WTC11 (cell line): ENCODE measurements around the gene PTPRT. TPM values are rescaled to one million over a fixed set of nuclear protein-coding genes. Genes with fewer than 3 reads are reported as not detected.

Source experiments
- ATAC-seq: fragments of 200-7000 bp; cut with Tn5 transposase; 2 replicates; pipeline ENCODE4 v1.10.0; 2021; ENCODE audit warnings: mild to moderate bottlenecking, moderate library complexity
- CTCF ChIA-PET: fragments of 300-600 bp; sonication (Branson Sonifier 250); formaldehyde crosslinking; loops from one replicate; lab custom pipeline; 2021; ENCODE audit warnings: antibody characterized with exemption; lab: Charles Lee
- POLR2A ChIA-PET: fragments of 350-600 bp; sonication (Branson Sonifier 250); formaldehyde crosslinking; loops from one replicate; lab custom pipeline; 2021; ENCODE audit warnings: antibody characterized with exemption; lab: Charles Lee
- DNase-seq: peaks from one replicate; pipeline ENCODE4 v3.0.0; 2021; ENCODE audit warnings: low spot score
- H3K27ac Mint-ChIP-seq: 2 replicates; pipeline ENCODE4 v1.8.0; 2021; ENCODE audit warnings: mixed read lengths
- H3K27me3 Mint-ChIP-seq: 2 replicates; pipeline ENCODE4 v1.8.0; 2021; ENCODE audit warnings: low read depth, mild to moderate bottlenecking, moderate library complexity, mixed read lengths
- H3K36me3 Mint-ChIP-seq: 2 replicates; pipeline ENCODE4 v1.8.0; 2021; ENCODE audit warnings: mixed read lengths
- H3K4me1 Mint-ChIP-seq: 2 replicates; pipeline ENCODE4 v1.8.0; 2022; ENCODE audit warnings: mixed read lengths
- H3K4me3 Mint-ChIP-seq: 2 replicates; pipeline ENCODE4 v1.8.0; 2021; ENCODE audit warnings: mild to moderate bottlenecking, moderate library complexity, mixed read lengths
- H3K9me3 Mint-ChIP-seq: 2 replicates; pipeline ENCODE4 v1.8.0; 2021; ENCODE audit warnings: mixed read lengths
- CBFB ChIP-seq: sonication (generic); formaldehyde crosslinking; IDR thresholded peaks from 2 replicates; pipeline ENCODE4 v1.8.1; 2022; ENCODE audit warnings: mild to moderate bottlenecking, low read depth, missing genetic modification reagents
- ETV6 ChIP-seq: sonication (generic); formaldehyde crosslinking; IDR thresholded peaks from 2 replicates; pipeline ENCODE4 v1.8.1; 2022; ENCODE audit warnings: mild to moderate bottlenecking, missing genetic modification reagents
- IRF2 ChIP-seq: sonication (generic); formaldehyde crosslinking; IDR thresholded peaks from 2 replicates; pipeline ENCODE4 v1.8.0; 2022; ENCODE audit warnings: low read depth, missing genetic modification reagents, borderline replicate concordance
- KAT7 ChIP-seq: sonication (generic); formaldehyde crosslinking; IDR thresholded peaks from 2 replicates; pipeline ENCODE4 v1.8.1; 2023; ENCODE audit warnings: missing genetic modification reagents, mild to moderate bottlenecking, borderline replicate concordance
- NFATC4 ChIP-seq: fragments of 250-450 bp; sonication (Bioruptor Pico); IDR thresholded peaks from 2 replicates; pipeline ENCODE4 v1.9.0; 2021; ENCODE audit warnings: mild to moderate bottlenecking
- SP1 ChIP-seq: sonication (generic); formaldehyde crosslinking; conservative IDR thresholded peaks from 2 replicates; pipeline ENCODE4 v1.8.1; 2022; ENCODE audit warnings: missing genetic modification reagents
- TEAD1 ChIP-seq: sonication (generic); formaldehyde crosslinking; IDR thresholded peaks from 2 replicates; pipeline ENCODE4 v1.8.0; 2022; ENCODE audit warnings: mild to moderate bottlenecking, missing genetic modification reagents
- ZBTB21 ChIP-seq: sonication (generic); formaldehyde crosslinking; IDR thresholded peaks from 2 replicates; pipeline ENCODE4 v1.8.1; 2023; ENCODE audit warnings: mild to moderate bottlenecking, missing genetic modification reagents, borderline replicate concordance
- ZNF232 ChIP-seq: sonication (generic); formaldehyde crosslinking; IDR thresholded peaks from 2 replicates; pipeline ENCODE4 v1.8.0; 2022; ENCODE audit warnings: mild to moderate bottlenecking, missing genetic modification reagents
- ZNF396 ChIP-seq: fragments of 250-450 bp; sonication (Bioruptor Pico); IDR thresholded peaks from 2 replicates; pipeline ENCODE4 v1.8.0; 2021; ENCODE audit warnings: mild to moderate bottlenecking, moderate library complexity, borderline replicate concordance
- ZNF423 ChIP-seq: fragments of 250-450 bp; sonication (Bioruptor Pico); IDR thresholded peaks from 2 replicates; pipeline ENCODE4 v2.1.2; 2022; ENCODE audit warnings: mild to moderate bottlenecking, moderate library complexity
- total RNA-seq: library from RNA; stranded (reverse); gene quantifications from 3 replicates; pipeline ENCODE4 v1.2.3, GENCODE V29; 2021
- TF ChIP-seq, protein P1 (sequence below): sonication (generic); formaldehyde crosslinking; IDR thresholded peaks from 2 replicates; pipeline ENCODE4 v1.8.0; 2022; ENCODE audit warnings: missing genetic modification reagents
- TF ChIP-seq, protein P2 (sequence below): fragments of 250-450 bp; sonication (Bioruptor Pico); conservative IDR thresholded peaks from 2 replicates; pipeline ENCODE4 v1.9.0; 2021; ENCODE audit warnings: mild to moderate bottlenecking
- TF ChIP-seq, protein P3 (sequence below): sonication (generic); formaldehyde crosslinking; IDR thresholded peaks from 2 replicates; pipeline ENCODE4 v1.8.1; 2022; ENCODE audit warnings: missing genetic modification reagents, borderline replicate concordance
- TF ChIP-seq, protein P4 (sequence below): sonication (generic); formaldehyde crosslinking; IDR thresholded peaks from 2 replicates; pipeline ENCODE4 v1.8.1; 2023; ENCODE audit warnings: mild to moderate bottlenecking, missing genetic modification reagents, moderate library complexity
- TF ChIP-seq, protein P5 (sequence below): fragments of 250-450 bp; sonication (Bioruptor Pico); IDR thresholded peaks from 2 replicates; pipeline ENCODE4 v1.8.0; 2021; ENCODE audit warnings: mild to moderate bottlenecking

Gene PTPRT
- total RNA-seq, 1 experiment from 2014 or later: 1.1 TPM

GRCh38 chr20:42611889-42612837 lies 577.5 kb downstream of the PTPRT start (continued):
- TF ChIP-seq, protein P1, sequence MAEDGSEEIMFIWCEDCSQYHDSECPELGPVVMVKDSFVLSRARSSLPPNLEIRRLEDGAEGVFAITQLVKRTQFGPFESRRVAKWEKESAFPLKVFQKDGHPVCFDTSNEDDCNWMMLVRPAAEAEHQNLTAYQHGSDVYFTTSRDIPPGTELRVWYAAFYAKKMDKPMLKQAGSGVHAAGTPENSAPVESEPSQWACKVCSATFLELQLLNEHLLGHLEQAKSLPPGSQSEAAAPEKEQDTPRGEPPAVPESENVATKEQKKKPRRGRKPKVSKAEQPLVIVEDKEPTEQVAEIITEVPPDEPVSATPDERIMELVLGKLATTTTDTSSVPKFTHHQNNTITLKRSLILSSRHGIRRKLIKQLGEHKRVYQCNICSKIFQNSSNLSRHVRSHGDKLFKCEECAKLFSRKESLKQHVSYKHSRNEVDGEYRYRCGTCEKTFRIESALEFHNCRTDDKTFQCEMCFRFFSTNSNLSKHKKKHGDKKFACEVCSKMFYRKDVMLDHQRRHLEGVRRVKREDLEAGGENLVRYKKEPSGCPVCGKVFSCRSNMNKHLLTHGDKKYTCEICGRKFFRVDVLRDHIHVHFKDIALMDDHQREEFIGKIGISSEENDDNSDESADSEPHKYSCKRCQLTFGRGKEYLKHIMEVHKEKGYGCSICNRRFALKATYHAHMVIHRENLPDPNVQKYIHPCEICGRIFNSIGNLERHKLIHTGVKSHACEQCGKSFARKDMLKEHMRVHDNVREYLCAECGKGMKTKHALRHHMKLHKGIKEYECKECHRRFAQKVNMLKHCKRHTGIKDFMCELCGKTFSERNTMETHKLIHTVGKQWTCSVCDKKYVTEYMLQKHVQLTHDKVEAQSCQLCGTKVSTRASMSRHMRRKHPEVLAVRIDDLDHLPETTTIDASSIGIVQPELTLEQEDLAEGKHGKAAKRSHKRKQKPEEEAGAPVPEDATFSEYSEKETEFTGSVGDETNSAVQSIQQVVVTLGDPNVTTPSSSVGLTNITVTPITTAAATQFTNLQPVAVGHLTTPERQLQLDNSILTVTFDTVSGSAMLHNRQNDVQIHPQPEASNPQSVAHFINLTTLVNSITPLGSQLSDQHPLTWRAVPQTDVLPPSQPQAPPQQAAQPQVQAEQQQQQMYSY (CRISPR knock-in tag): no peak
- TF ChIP-seq CBFB (no peak), IRF2 (no peak)

- ChIA-PET POLR2A (no interaction called here), CTCF (no interaction called here)
- H3K36me3 Mint-ChIP-seq: peaks cover 8% of the 10 kb centered on the region
- H3K27me3 Mint-ChIP-seq: no peaks in the 10 kb centered on the region; the same call in 1 of the 2 replicates
- DNase-seq (no peak), ATAC-seq (no peak)
- no peak overlapping the region for H3K27ac Mint-ChIP-seq
- TF ChIP-seq ZNF396: no peak
- TF ChIP-seq ZNF232 (CRISPR knock-in tag): no peak
- TF ChIP-seq, protein P2, sequence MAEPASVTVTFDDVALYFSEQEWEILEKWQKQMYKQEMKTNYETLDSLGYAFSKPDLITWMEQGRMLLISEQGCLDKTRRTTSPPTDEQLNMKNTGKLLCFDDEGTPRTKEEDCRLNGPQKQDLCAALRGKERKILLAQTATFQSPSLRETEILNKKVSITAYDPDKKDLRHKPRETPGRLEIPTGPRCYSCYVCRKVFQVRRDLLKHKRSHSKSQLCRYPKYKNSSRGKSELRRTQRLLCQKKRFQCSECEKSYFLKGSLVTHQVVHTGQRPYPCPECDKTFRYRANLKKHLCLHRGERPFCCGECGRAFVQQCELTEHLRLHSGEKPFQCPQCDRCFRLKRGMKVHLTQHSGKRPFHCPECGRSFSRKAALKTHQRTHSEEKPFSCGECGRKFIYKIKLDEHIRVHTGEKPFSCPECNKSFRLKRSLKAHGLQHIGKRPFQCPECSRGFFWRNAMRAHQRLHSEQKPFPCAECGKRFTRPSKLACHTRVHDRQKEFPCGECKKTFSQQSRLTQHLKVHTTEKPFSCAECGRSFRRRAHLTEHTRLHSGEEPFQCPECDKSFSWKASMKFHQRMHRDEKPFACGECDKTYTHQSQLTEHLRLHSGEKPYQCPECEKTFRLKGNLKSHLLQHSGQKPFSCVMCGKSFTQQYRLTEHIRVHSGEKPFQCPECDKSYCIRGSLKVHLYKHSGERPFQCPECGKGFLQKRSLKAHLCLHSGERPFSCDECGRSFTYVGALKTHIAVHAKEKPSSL: no peak
- TF ChIP-seq ZBTB21: no peak
- TF ChIP-seq, protein P3, sequence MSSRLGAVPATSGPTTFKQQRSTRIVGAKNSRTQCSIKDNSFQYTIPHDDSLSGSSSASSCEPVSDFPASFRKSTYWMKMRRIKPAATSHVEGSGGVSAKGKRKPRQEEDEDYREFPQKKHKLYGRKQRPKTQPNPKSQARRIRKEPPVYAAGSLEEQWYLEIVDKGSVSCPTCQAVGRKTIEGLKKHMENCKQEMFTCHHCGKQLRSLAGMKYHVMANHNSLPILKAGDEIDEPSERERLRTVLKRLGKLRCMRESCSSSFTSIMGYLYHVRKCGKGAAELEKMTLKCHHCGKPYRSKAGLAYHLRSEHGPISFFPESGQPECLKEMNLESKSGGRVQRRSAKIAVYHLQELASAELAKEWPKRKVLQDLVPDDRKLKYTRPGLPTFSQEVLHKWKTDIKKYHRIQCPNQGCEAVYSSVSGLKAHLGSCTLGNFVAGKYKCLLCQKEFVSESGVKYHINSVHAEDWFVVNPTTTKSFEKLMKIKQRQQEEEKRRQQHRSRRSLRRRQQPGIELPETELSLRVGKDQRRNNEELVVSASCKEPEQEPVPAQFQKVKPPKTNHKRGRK: no peak
- TF ChIP-seq ETV6 (CRISPR knock-in tag): no peak
- TF ChIP-seq SP1 (CRISPR knock-in tag): no peak
- TF ChIP-seq ZNF423 (CRISPR knock-in tag): no peak
- TF ChIP-seq NFATC4 (CRISPR knock-in tag): no peak
- TF ChIP-seq, protein P4, sequence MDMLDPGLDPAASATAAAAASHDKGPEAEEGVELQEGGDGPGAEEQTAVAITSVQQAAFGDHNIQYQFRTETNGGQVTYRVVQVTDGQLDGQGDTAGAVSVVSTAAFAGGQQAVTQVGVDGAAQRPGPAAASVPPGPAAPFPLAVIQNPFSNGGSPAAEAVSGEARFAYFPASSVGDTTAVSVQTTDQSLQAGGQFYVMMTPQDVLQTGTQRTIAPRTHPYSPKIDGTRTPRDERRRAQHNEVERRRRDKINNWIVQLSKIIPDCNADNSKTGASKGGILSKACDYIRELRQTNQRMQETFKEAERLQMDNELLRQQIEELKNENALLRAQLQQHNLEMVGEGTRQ: no peak
- no peak for TF ChIP-seq TEAD1
- TF ChIP-seq KAT7 (CRISPR knock-in tag): no peak
- TF ChIP-seq, protein P5, sequence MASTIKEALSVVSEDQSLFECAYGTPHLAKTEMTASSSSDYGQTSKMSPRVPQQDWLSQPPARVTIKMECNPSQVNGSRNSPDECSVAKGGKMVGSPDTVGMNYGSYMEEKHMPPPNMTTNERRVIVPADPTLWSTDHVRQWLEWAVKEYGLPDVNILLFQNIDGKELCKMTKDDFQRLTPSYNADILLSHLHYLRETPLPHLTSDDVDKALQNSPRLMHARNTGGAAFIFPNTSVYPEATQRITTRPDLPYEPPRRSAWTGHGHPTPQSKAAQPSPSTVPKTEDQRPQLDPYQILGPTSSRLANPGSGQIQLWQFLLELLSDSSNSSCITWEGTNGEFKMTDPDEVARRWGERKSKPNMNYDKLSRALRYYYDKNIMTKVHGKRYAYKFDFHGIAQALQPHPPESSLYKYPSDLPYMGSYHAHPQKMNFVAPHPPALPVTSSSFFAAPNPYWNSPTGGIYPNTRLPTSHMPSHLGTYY: no peak
- H3K9me3 Mint-ChIP-seq: peaks cover 21% of the 10 kb centered on the region
- peaks cover 2% of the 10 kb centered on the region; the same call in 1 of the 2 replicates for H3K4me1 Mint-ChIP-seq
- H3K4me3 Mint-ChIP-seq: no peak overlapping the region
Observed at GRCh38 chr20:42611423-42611822, 578.3 kb downstream of the PTPRT start.
